ENCODE results near the gene RAP1GAP2.

DNA sequence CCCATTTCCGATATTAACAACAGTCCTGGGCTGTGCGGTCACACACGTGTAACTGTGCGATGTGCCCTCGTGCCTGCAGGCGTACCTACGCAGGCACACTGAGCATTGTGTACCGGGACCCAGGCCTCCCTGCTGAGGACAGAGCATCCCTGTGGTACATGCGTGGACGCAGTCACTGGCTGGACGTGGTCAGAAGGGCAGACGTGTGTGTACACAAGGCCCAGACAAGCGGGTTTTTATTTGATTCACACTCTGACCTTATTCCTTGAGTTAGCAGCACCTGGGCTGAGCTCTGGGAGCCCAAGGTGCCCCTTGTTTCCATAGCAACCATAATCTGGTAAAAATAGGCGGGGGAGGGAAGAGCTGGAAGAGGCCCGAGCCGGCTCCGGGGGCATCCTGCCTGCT, 19.5 kb downstream of the RAP1GAP2 start:
- TF ChIP-seq, protein P1, sequence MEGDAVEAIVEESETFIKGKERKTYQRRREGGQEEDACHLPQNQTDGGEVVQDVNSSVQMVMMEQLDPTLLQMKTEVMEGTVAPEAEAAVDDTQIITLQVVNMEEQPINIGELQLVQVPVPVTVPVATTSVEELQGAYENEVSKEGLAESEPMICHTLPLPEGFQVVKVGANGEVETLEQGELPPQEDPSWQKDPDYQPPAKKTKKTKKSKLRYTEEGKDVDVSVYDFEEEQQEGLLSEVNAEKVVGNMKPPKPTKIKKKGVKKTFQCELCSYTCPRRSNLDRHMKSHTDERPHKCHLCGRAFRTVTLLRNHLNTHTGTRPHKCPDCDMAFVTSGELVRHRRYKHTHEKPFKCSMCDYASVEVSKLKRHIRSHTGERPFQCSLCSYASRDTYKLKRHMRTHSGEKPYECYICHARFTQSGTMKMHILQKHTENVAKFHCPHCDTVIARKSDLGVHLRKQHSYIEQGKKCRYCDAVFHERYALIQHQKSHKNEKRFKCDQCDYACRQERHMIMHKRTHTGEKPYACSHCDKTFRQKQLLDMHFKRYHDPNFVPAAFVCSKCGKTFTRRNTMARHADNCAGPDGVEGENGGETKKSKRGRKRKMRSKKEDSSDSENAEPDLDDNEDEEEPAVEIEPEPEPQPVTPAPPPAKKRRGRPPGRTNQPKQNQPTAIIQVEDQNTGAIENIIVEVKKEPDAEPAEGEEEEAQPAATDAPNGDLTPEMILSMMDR (IDR thresholded peaks at IDR 0.05; ENCODE audit: low read depth, low read length, poor library complexity, severe bottlenecking) = no peak
- TF ChIP-seq EZH2phosphoT487 (IDR thresholded peaks at IDR 0.05; ENCODE audit: borderline replicate concordance, low read length) = no peak

All from DOHH2 (cell line).